Ammon's horn (tissue), 1 donor: ENCODE results near the gene TMEM132C.

Experiments used
- DNase-seq: peaks from one replicate; pipeline ENCODE4 v3.0.0-alpha.2; 2016; ENCODE audit warnings: low spot score

Gene TMEM132C

DNA sequence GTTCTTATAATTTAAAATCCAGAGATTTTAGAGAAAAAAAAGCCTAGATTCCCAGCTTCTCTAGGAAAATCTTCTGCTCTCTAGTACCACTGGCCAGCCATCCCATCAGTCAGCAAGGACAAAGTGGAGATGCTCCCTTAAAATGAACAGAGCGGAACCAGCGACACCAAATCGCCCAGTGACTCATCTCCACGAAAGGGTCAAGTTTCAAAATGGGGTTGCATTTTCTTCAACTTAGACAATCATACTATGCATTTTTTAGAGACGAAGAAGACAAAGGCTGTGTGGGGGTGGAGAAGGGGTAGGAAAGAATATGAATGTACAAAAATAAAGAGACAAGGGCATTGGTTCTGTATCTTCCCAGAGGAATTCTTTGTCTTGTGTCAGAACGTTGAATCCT lies 344.8 kb downstream of the TMEM132C start:
- no peak for DNase-seq

DNA sequence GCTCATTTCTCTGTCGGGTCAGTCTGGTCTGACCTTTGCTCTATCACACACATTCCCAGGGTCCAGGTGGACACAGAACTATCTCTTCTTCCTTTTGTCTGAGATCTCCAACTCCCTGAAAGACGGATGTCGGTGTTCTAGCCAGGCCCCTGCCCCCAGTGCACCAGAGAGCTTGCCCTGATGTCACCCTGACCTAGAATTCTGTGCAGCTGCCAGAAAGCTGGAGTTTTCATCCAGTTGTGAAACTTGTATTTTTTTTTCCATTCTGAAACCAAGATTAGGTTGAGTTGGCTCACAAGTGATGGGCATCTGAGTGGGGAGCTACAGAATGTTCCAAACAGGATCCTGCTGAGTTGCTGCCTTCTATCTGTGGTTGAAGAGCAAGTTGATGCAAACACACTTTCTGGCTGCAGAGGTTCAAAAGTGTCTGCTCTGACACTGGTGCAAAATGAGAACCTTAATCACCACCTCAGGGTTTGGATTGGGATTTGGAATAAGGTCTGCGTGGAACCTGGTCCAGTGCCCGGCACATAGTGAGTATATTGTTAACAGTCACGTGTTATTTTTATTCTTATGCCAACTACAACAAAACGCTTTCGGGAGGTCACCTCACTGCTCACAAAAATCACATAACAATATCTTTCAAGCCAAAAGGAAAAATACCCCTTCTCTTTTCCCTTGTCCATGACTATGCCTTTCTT lies 345.3 kb downstream of the TMEM132C start:
- DNase-seq, result no peak

DNA sequence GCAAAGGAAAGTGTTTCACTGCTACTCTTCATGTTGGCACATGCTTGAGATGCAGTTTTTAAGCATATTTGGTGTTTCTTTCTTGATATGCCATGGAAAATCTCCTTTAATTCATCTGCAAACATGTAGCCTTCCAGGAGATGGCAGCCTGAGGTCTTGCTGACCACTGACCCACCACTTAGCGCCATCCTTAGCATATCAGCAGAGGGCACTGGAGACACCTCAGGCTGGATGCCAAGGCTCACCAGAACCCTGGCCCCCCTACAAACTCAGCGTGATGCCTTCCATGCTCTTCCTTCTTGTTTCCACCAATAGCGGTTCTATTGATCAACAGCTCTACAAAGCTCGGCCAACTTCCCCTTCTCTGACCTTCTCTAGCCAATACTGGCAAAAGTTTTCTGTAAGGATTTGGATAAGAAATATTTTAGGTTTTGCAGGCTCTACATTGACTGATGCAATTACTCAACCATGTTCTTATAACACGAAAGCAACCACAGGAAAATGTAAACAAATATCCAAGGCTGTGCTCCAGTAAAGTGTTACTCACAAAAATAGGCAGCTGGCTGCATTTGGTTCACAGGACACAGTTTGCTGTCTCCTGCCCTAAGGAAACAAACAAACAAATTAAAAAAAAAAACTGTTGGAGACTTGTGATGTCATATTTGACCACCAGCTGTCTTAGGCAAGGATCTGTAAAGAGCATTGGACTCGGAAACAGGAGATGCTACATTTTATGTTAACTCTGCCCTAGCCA lies 347.0 kb downstream of the TMEM132C start:
- DNase-seq, result peak; percentile 47

DNA sequence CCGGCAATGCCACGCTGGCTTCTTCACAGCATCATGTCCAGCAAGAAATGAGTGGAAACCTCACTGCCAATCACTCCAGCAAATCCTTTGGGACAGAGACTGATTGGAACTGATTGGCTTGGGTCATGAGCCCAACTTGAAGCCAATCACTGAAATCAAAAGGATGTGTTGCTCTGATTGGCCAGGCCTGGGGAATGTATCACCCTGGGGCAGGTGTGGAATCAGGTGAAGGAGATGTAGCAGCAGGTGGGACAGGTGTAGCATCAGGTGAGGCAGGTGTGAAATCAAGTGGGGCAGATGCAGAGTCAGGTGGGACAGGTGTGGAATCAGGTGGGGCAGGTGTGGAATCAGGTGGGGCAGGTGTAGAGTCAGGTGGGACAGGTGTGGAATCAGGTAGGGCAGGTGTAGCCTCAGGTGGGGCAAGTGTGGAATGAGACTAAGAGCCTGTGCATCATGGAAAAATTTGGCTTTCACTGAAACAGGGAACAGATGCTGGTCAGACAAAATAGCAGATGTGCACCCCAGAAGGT lies 350.4 kb downstream of the TMEM132C start:
- no peak for DNase-seq

DNA sequence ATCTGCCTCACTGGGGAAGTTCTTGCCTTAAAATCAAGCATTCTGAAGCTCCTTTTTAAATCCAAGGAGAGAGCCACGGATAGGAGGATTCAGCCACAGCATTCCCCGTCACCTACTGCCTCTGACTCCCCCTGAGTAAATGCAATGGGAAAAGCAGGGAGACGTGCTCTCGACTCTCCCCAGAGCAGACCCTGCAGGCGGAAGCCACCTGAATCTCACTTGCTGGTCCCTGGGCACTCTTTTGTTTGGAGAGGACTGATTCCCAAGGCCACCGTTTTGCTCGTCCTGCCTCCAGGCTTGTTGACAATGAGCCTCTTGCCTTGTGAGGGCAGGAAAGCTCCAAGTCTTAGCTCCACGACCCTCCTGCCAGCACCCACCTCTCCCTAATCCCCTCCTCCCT lies 352.3 kb downstream of the TMEM132C start:
- no peak for DNase-seq

DNA sequence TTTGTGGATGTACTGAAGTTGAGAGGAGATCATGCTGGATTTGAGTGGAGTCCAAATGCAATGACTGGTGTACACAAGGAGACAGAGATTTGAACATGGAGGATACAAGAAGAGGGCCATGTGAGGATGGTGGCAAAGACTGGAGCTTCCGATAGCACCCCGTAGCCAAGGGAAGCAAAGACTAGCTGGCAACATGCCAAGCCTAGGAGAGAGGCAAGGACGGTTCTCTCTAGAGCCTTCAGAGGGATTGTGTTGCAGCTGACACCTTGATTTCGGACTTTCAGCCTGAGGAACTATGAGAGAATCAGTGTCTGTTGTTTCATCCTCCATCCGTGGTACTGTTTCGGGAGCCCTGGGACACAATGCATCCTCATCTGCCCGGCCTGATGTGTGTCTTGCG lies 354.3 kb downstream of the TMEM132C start:
- DNase-seq, result no peak

DNA sequence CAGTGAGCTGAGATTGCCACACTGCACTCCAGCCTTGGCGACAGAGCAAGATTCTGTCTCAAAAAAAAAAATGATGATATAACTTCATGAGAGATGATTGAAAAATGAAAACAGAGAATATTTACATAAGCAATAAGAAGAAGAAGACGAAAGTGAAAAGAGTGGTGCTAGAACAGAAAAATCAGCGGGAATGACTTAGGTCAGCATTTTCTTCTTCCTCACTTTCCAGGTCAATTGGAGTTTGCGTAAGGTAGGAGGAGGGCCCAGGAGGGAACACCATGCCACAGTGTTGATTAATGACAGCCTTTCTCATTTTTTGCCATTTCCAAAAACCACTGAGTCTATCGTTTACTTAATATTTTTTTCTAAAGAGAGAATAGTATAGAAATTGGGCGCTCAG lies 356.8 kb downstream of the TMEM132C start:
- no peak for DNase-seq

DNA sequence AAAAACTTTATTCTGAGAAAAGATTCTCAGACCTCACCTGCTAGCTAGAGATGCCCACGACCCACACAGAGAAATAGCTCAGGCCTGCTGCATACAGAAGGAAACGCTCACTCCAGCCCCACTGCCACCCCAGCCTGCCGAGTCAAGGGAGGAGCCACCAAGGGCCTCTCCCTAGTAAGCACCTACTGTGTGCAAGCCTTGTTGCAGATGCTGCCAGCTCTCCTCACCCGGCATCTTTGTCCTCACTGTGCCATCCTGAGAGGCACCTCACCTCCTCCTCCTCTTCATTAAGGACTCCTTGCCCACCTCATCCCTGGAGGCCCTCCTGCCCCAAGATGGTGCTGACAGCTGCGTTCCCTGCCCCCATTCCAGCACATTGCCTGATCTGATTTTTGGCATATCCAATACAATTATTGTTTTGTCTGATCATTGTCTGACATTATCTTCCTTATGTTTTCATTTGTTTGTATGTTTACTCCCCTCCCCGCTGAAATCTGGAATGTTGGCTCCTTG lies 359.9 kb downstream of the TMEM132C start:
- no peak for DNase-seq

DNA sequence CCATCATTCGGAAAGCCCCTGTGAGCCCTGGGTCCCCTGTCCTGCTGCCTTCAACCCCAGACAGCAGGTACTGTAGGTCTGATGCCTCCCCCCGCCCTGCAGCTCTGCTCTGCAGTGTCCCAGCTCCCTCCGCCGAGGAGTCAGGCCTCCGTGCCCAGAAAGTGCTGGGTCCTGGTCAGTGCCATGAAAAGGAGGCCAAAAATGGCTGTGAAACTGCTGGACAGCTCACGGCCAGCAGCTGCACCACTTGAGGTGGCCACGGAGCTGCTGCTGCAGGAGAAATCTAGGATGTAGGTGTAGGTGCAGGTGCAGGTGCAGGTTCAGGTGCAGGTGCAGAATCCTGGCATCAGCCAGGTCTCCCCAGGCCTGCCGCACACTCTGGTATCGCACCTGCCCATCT lies 360.7 kb downstream of the TMEM132C start:
- DNase-seq, result no peak

DNA sequence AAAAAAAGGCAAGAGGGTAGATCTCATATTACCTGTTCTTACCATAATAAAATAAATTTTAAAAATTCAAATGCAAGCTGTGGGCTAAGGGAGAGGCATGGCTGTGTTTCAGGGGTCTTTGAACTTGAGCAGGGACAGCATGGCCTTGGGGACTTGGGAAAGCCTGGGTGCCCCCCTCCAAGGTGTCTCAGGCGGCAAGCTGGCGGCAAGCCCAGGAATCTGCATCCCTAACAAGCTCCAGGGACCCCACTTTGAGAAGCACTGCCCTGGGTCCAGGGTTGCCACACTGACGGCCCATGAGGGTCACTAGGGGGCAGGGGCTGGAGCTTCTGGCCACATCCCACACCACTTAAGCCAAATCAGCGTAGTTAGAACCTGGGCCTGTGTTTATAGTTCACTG lies 363.0 kb downstream of the TMEM132C start:
- DNase-seq, result no peak

DNA sequence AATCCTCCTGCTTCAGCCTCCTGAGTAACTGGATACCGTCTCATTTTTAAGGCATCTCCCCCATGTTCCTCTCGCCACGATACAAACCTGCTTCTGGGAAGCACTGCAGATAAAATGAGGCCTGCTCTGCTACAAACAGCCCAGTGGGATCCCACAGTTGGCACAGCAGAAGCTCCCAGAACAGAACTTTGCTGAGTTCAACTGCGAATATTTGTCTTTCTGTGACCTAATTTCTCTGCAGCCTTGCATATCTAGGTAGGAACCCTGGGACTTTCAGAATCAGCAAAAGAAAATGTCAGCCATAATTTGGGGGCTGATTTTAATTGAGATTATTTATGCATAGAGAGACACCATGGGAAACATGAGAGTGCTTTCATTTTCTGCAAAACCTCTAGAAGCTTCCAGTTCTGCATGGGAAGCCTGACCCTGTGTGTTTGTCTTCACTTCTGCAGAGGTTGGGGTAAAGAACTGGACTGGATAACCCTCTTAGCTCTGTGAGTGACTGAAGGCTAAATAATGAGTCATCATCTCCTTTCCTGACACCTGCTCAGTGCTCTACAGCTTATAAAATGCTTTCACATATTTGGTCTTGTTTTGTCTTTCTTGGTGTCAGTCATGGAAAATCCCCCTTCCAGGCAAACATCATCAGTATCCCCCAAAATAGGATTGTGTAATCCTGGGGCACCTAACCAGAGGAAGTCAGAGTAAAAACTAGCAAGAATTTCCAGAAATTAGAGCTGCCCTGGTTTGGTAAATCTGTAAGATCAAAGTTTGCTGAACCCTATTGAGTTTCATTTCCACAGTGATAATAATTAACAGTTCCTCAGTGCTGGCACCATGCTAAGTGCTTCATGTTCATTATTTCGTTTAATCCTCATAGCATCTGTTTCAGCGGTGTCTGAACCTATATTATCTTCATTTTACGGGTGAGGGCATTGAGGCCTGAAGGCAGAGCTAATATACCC lies 371.0 kb downstream of the TMEM132C start:
- DNase-seq, result no peak

DNA sequence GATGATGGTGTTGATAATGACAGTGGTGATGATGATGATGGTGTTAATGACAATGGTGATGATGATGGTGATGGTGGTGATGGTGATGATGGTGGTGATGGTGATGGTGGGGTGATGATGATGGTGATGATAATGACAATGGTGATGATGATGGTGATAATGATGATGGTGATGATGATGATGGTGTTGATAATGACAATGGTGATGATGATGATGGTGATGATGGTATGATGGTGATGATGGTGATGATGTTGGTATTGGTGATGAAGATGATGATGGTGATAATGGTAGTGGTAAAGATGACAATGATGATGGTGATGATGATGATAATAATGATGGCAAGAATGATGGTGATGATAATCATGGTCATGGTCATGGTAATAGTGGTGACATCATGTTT lies 372.1 kb downstream of the TMEM132C start:
- no peak for DNase-seq

DNA sequence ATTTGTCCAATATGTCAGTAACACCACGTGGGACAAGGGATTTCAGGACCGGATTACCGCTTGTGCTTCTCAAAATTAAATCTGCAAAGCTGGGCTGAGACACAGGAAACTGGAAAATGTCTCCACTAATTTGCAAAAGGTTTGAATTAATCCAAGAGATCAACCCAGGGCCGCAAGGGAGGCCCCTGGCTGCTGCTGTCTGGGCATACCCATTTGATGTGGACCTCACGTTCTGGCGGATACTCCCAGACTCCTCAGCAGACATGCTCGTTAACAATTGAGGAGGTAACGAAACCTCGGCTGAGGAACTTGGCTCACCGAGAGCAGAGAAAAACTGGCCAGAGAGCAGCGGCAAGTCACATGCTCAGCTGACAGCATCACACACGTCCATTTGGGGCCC lies 376.2 kb downstream of the TMEM132C start:
- peak; percentile 18 for DNase-seq

DNA sequence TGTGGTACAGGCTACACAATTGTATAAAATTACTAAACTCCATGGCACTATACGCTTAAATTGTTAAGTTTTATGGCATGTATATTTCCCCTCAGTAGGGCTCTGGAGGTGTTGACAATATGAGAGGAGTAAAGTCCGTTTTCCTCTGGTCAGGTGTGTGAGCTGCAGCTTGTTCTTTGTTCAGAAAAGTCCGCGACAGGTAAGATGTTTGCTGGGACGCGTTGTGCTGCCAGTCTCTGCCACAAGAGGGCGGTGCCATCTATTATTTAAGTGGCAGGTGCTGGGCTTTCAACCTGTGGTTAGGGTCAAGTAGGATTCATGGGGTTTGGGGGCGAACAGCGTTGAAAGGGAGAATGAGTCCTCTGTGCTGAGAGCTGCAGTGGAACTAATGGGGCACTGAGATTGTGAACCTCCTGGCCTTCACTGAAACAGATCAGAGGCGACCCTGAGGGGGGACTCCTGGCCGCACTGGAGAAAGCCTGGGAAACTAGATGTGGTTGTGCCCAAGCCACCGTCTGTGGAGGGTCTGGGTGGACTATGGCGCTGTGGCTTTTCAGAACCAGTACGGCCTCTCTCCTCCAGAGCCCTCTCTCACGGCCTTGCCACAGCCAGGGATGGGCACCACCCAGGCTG lies 377.8 kb downstream of the TMEM132C start:
- no peak for DNase-seq

DNA sequence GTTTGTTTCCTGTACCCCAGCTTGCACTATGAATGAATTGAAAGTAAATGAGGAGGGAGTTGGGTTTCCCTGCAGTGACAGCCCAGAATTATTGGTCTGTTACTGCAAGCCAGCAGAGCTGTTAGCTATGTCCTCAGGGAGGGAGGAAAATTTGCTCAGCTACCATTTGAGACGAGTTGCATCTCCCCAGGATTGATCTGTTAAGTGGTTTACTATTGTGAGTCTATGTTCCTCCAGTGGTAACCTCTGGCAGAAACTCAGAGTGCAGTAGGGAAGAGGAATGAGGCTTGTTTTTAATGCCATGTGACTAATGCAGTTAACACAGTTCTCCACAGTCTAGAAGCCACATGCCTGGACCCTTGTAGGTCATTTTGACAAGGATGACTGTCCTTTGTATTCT lies 382.9 kb downstream of the TMEM132C start:
- DNase-seq, result no peak

DNA sequence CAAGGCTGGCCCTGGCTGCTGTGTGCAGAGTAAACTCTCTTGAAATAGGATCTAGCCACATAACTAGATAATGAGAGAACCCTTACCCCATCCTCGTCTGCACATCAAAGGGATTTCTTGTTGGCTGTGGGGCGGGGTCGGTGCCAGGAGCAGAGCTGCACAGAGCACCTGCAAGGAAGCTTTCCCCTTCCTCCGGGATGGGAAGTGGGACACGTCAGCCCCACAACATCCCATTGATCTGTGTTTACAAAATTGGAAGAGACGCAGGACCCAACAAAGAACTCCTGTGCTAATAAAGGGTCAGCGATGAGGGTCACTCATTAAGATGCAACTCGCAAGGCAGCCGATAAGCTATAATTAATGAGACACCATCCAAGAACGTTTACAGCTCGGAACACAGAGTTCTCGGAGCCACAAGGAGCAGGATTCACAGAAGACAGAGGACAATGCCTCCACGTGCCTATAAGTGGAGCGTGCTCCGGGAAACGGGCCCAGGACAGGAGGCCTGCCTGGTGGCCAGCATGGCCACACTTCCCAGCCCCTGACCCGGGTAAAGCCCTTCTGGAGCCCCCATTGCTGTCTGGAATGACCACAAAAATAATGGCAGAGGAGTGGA lies 385.3 kb downstream of the TMEM132C start:
- peak; percentile 53 for DNase-seq

DNA sequence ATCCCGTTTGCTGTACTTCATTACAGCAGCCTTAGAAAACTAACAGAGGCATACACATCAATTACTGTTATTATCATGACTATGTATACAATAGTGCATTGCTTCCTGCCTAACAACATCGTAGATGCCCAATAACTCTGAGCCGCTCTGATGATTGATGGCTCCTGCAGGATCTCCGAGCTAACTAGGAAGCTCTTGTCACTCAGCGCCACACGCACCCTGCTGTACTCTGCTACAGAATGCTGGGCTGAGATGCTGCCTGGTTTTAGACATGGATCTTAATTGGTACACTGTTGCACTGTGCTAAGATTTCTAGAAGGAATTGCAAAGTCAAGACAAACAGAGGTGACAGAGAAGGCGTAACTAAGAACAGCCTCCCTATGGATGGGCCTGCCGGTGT lies 387.5 kb downstream of the TMEM132C start:
- DNase-seq, result no peak

DNA sequence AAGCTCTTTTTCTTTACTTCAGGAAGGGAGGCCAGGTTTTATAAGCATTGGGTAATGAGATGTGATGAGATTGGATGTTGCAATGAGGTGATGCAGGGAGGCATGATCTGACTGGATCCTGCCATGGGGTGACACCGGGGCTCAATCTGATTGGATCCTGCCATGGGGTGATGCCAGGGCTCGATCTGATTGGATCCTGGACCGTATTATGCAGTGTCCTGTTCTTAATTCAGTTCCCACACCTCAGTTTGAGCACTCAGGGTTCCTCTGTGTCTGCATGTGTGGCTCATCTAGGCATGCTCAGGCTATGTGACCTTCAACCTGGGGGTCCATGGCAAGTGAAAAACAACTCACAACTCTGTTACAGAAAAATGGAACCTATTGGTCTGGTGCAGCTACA lies 390.4 kb downstream of the TMEM132C start:
- DNase-seq, result no peak

DNA sequence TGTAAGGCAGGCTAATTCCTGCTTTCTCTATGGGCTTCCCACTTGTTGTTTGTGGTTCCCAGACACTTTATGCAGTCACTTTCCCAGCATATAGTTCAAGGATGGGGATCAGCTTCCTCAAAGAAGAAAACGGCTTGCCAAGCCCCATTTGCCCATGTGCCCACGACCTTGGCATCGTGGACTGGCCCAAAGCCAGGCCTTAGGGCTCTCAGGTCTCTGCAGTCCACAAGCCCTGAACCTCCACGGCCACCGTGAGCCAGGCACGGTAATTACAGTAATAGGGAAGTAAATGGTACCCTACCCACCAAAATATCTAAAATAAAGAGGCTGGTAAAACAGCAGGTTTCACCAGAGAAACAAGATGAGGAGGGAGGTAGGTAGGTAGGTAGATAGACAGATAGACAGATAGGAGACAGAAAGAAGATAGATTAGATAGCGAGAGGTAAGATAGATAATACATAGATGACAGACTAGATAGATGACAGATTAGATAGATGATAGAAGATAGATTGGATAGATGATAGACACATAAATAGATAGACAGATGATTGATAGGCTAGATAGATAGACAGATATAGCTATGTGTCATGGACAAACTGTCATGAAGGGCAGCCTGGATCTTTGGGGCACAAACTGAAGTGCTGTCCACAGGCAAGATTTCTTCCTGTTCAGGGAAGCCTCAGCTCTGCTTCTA lies 393.7 kb downstream of the TMEM132C start:
- DNase-seq, result no peak

DNA sequence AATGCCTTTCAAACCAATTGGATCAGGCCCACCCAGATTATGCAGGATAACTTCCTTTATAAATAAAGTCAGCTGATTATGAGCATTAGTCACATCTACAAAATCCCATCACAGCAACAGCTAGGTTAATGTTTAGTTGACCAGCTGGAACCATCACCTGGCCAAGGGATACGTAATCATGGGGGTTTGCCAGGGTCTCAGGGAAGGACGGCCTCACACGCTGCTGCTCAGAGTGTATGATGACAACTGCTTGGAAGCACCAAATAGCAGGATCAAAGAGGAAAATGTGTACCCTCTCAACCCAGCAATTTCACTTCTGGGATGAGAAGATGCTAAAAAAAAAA lies 394.2 kb downstream of the TMEM132C start:
- no peak for DNase-seq

DNA sequence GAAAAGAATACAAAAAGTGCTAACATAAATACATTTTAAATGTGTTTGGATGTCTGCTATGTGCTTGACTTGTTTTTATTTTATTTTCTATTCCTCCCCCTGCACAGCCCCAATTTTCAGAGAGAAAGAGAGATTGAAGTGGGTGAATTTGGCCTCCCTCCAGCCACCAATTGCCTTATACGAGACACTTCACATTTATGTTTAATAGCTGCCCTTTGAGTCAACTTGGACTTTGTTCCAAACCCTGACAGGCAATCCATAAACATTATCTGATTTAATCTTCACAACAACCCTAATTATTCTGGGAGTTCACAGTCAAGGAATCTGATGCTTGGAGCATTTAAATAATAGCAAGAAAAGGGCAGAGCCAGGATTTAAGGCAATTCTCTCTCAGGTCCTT lies 395.1 kb downstream of the TMEM132C start:
- DNase-seq, result no peak
